ENCODE measurements around the gene CACNA1B.

GRCh38 chr9:138077126-138077525, 199.5 kb downstream of the CACNA1B start:
- TF ChIP-seq CTCF (IDR thresholded peaks at IDR 0.05), result no peak
- no peak for TF ChIP-seq ZFX (IDR thresholded peaks at IDR 0.05; ENCODE audit: borderline replicate concordance)
